CD4-positive, alpha-beta T cell (primary cell): ENCODE results near the gene KANSL1. TPM values are rescaled to one million over a fixed set of nuclear protein-coding genes. Genes with fewer than 3 reads are reported as not detected.

ENCODE experiments used
- ATAC-seq: fragments of 200-7000 bp; cut with Tn5 transposase; one replicate; pipeline ENCODE4 v1.10.0; 2022; ENCODE audit warnings: mild to moderate bottlenecking; ENCODE audit not compliant: poor library complexity
- CTCF ChIA-PET: fragments of 350-600 bp; sonication (Branson Sonifier 250); formaldehyde crosslinking; loops from one replicate; lab custom pipeline; 2021; ENCODE audit warnings: antibody characterized with exemption, inconsistent platforms; lab: Charles Lee
- POLR2A ChIA-PET: fragments of 350-600 bp; sonication (Branson Sonifier 250); formaldehyde crosslinking; loops from one replicate; lab custom pipeline; 2021; ENCODE audit warnings: antibody characterized with exemption, inconsistent platforms; lab: Charles Lee
- DNase-seq, 14 experiments: peaks; one replicate each; pipeline ENCODE4 v3.0.0-alpha.2; 2013 to 2020; ENCODE audit warnings: mixed read lengths in 2 of 14
- H3K27ac ChIP-seq, 2 donors: one replicate each; pipeline versions ENCODE4 v1.5.1 to v1.7.0; 2013; ENCODE audit warnings: low read length in 2 of 2, low read depth in 1 of 2, mild to moderate bottlenecking in 1 of 2
- H3K27me3 ChIP-seq, 2 experiments: 1 replicate in 1 of 2; 2 replicates in 1 of 2; pipeline versions ENCODE4 v1.6.1 to v1.7.0; 2013; ENCODE audit warnings: low read length in 2 of 2, control low read depth in 1 of 2, mild to moderate bottlenecking in 1 of 2, moderate library complexity in 1 of 2; ENCODE audit not compliant: insufficient read depth in 2 of 2, control insufficient read depth in 1 of 2
- H3K36me3 ChIP-seq: one replicate; pipeline ENCODE4 v1.6.1; 2013; ENCODE audit warnings: low read length, control low read depth; ENCODE audit not compliant: insufficient read depth
- H3K4me1 ChIP-seq: one replicate; pipeline ENCODE4 v1.6.1; 2013; ENCODE audit warnings: low read length, control low read depth; ENCODE audit not compliant: insufficient read depth
- H3K4me3 ChIP-seq: one replicate; pipeline ENCODE4 v1.5.1; 2013; ENCODE audit warnings: mild to moderate bottlenecking, low read length, moderate library complexity
- H3K9me3 ChIP-seq, 2 experiments: 1 replicate in 1 of 2; 2 replicates in 1 of 2; pipeline versions ENCODE4 v1.6.1 to v1.7.0; 2013; ENCODE audit warnings: low read length in 2 of 2, mild to moderate bottlenecking in 2 of 2, control low read depth in 1 of 2, moderate library complexity in 1 of 2; ENCODE audit not compliant: control insufficient read depth in 1 of 2, insufficient read depth in 1 of 2
- H3K27ac Mint-ChIP-seq: one replicate; pipeline ENCODE4 v1.8.0; 2020; ENCODE audit warnings: mixed read lengths
- H3K27me3 Mint-ChIP-seq: one replicate; pipeline ENCODE4 v1.8.0; 2021; ENCODE audit warnings: mixed read lengths
- H3K36me3 Mint-ChIP-seq: one replicate; pipeline ENCODE4 v1.8.0; 2021; ENCODE audit warnings: low read depth, mixed read lengths
- H3K4me1 Mint-ChIP-seq: one replicate; pipeline ENCODE4 v1.8.0; 2021; ENCODE audit warnings: low read depth, mixed read lengths
- H3K4me3 Mint-ChIP-seq: one replicate; pipeline ENCODE4 v1.8.0; 2020; ENCODE audit warnings: mild to moderate bottlenecking, mixed read lengths
- H3K9me3 Mint-ChIP-seq: one replicate; pipeline ENCODE4 v1.8.0; 2020; ENCODE audit warnings: mixed read lengths
- intact Hi-C, 2 experiments: fragments of 100-400 bp; cut with DNase I in 1 of 2; cut with micrococcal nuclease in 1 of 2; formaldehyde crosslinking; loops; one replicate each; pipeline versions ENCODE4 v1.15.1 to v1.9.0; 2023 to 2025; cut with DNase I, micrococcal nuclease
- total RNA-seq, 174 experiments: library from RNA in 2 of 174; stranded (reverse) in 2 of 174; gene quantifications; one replicate each; pipeline ENCODE4 v1.2.3 and lab custom pipeline; 2021 to 2026
- TF ChIP-seq, protein P1 (sequence below): fragments of 200-600 bp; IDR thresholded peaks from one replicate; pipeline ENCODE4 v1.8.0; 2022; ENCODE audit warnings: antibody characterized with exemption, mild to moderate bottlenecking

Gene KANSL1
- total RNA-seq, 2 experiments from 2014 or later = 122 to 125 TPM

- intact Hi-C loops = no loop called here
- Histone ChIP-seq H3K27ac (no peak overlapping the region), H3K27me3 (no peaks in the 10 kb centered on the region), H3K4me3 (no peak overlapping the region), H3K36me3 (peaks cover 31% of the 10 kb centered on the region), H3K4me1 (peaks cover 46% of the 10 kb centered on the region), H3K9me3 (no peaks in the 10 kb centered on the region)
- H3K36me3 Mint-ChIP-seq = peaks cover 65% of the 10 kb centered on the region
- H3K27ac Mint-ChIP-seq = peak overlapping the region; percentile 53
- POLR2A ChIA-PET = interaction anchor here (2.0 kb wide), 1 partner anchor 20 kb away, joined by 6 read pairs; the partner anchor contains the start of gene KANSL1
- H3K27me3 Mint-ChIP-seq = no peaks in the 10 kb centered on the region
- TF ChIP-seq, protein P1, sequence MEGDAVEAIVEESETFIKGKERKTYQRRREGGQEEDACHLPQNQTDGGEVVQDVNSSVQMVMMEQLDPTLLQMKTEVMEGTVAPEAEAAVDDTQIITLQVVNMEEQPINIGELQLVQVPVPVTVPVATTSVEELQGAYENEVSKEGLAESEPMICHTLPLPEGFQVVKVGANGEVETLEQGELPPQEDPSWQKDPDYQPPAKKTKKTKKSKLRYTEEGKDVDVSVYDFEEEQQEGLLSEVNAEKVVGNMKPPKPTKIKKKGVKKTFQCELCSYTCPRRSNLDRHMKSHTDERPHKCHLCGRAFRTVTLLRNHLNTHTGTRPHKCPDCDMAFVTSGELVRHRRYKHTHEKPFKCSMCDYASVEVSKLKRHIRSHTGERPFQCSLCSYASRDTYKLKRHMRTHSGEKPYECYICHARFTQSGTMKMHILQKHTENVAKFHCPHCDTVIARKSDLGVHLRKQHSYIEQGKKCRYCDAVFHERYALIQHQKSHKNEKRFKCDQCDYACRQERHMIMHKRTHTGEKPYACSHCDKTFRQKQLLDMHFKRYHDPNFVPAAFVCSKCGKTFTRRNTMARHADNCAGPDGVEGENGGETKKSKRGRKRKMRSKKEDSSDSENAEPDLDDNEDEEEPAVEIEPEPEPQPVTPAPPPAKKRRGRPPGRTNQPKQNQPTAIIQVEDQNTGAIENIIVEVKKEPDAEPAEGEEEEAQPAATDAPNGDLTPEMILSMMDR = no peak
- ATAC-seq (no peak), DNase-seq (no peak)
- H3K4me3 Mint-ChIP-seq = peak overlapping the region; percentile 1
- H3K9me3 Mint-ChIP-seq = no peaks in the 10 kb centered on the region
- CTCF ChIA-PET = interaction anchor here (0.5 to 5.2 kb wide), 4 partner anchors 9 to 1998 kb away, joined by 3 to 25 read pairs (median 6); partner anchors contain the start of gene KANSL1
- peaks cover 97% of the 10 kb centered on the region for H3K4me1 Mint-ChIP-seq
Measured at GRCh38 chr17:46173153-46173552, 20.1 kb downstream of the KANSL1 start.

DNA sequence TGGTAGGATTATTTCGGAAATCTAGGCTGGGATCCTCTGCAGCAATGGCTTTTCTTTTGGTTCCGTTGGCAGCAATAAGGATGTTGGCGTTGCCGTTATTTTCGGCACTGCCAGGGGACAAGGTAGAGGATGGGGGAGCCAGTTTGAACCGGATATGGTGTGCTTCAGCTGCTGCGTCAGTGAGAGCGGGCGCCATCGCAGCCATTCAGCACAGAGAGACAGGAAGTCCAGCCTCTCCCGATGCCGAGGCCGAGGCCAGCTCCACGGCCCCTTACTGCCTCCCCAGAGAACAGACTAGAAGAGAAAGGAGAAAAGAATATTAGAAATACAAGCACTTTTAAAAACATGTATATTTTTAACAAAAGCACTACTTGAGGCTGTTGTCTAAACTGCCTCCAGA, 21.3 kb downstream of the KANSL1 start:
- Histone ChIP-seq H3K4me1 (peaks cover 46% of the 10 kb centered on the region), H3K9me3 (no peaks in the 10 kb centered on the region), H3K36me3 (peaks cover 31% of the 10 kb centered on the region), H3K27ac (no peak overlapping the region), H3K4me3 (no peak overlapping the region), H3K27me3 (no peaks in the 10 kb centered on the region)
- ChIA-PET POLR2A (interaction anchor here (0.5 to 1.4 kb wide), 4 partner anchors 9 to 34 kb away, joined by 3 to 8 read pairs (median 4); partner anchors contain the start of gene KANSL1), CTCF (interaction anchor here (0.7 to 5.2 kb wide), 5 partner anchors 11 to 128 kb away, joined by 3 to 25 read pairs (median 6); partner anchors contain the start of gene KANSL1)
- no peaks in the 10 kb centered on the region for H3K27me3 Mint-ChIP-seq
- H3K4me1 Mint-ChIP-seq = peaks cover 97% of the 10 kb centered on the region
- H3K9me3 Mint-ChIP-seq = no peaks in the 10 kb centered on the region
- H3K4me3 Mint-ChIP-seq = peak overlapping the region; percentile 75
- intact Hi-C loops = no loop called here
- DNase-seq (peak in 2 of 14 experiments; percentile 44 to 52), ATAC-seq (peak; percentile 53)
- peaks cover 71% of the 10 kb centered on the region for H3K36me3 Mint-ChIP-seq
- TF ChIP-seq, protein P1 = no peak
- H3K27ac Mint-ChIP-seq = peak overlapping the region; percentile 81

- Mint-ChIP-seq H3K9me3 (no peaks in the 10 kb centered on the region), H3K27ac (peak overlapping the region; percentile 81), H3K4me1 (peaks cover 92% of the 10 kb centered on the region), H3K36me3 (peaks cover 71% of the 10 kb centered on the region), H3K27me3 (no peaks in the 10 kb centered on the region), H3K4me3 (peak overlapping the region; percentile 75)
- DNase-seq = no peak
- ATAC-seq = no peak
- Histone ChIP-seq H3K4me3 (no peak overlapping the region), H3K27ac (no peak overlapping the region), H3K27me3 (no peaks in the 10 kb centered on the region), H3K36me3 (peaks cover 31% of the 10 kb centered on the region), H3K4me1 (peaks cover 40% of the 10 kb centered on the region), H3K9me3 (no peaks in the 10 kb centered on the region)
- TF ChIP-seq, protein P1 = no peak
- intact Hi-C loops = no loop called here
- CTCF ChIA-PET = interaction anchor here (1.8 to 5.2 kb wide), 4 partner anchors 16 to 126 kb away, joined by 6 to 25 read pairs (median 12); partner anchors contain the start of gene KANSL1
- POLR2A ChIA-PET = interaction anchor here (1.4 to 2.0 kb wide), 2 partner anchors 8 to 22 kb away, joined by 4 to 6 read pairs; partner anchors contain the start of gene KANSL1
Measured at GRCh38 chr17:46170639-46171429, 22.4 kb downstream of the KANSL1 start.
